ENCODE results near the gene ZNF83. TPM values are rescaled to one million over a fixed set of nuclear protein-coding genes. Genes with fewer than 3 reads are reported as not detected.

Gene ZNF83
- total RNA-seq, 4 donors from 2014 or later: 10.3 to 45.8 (median 15.8) TPM

GRCh38 chr19:52592301-52592700 is 45.9 kb downstream of the ZNF83 start:
- DNase-seq: no peak
- TF ChIP-seq POLR2A (IDR thresholded peaks at IDR 0.05): no peak
- TF ChIP-seq, protein P1, sequence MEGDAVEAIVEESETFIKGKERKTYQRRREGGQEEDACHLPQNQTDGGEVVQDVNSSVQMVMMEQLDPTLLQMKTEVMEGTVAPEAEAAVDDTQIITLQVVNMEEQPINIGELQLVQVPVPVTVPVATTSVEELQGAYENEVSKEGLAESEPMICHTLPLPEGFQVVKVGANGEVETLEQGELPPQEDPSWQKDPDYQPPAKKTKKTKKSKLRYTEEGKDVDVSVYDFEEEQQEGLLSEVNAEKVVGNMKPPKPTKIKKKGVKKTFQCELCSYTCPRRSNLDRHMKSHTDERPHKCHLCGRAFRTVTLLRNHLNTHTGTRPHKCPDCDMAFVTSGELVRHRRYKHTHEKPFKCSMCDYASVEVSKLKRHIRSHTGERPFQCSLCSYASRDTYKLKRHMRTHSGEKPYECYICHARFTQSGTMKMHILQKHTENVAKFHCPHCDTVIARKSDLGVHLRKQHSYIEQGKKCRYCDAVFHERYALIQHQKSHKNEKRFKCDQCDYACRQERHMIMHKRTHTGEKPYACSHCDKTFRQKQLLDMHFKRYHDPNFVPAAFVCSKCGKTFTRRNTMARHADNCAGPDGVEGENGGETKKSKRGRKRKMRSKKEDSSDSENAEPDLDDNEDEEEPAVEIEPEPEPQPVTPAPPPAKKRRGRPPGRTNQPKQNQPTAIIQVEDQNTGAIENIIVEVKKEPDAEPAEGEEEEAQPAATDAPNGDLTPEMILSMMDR (IDR thresholded peaks at IDR 0.05): no peak
- WGBS, 2 donors: 67 to 83% methylated on average over 3 of the region's 3 CpGs
- peaks cover 0 to 72% (median 0%) of the 10 kb centered on the region in 3 donors for H3K36me3 ChIP-seq
- intact Hi-C loops (cut with DNase I): no loop called here
- H3K27me3 ChIP-seq: no peaks in the 10 kb centered on the region
- no peaks in the 10 kb centered on the region for H3K4me1 ChIP-seq
- no peak overlapping the region for H3K4me3 ChIP-seq
- no peak overlapping the region for H3K27ac ChIP-seq
- H3K9me3 ChIP-seq: peaks cover 0 to 62% (median 14%) of the 10 kb centered on the region in 3 donors

DNA sequence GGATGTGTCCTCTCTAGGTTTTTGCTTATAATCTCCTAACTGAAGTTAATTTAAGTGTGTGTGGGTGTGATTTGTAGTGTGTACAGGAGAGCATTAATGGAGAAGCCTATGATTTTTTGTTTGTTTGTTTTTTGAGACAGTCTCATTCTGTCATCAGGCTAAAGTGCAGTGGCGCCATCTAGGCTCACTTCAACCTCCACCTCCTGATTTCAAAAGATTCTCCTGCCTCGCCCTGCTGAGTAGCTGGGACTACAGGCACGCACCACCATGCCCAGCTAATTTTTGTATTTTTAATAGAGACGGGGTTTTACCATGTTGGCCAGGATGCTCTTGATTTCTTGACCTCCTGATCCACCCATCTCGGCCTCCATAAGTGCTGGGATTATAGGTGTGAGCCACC is 47.4 kb downstream of the ZNF83 start:
- Histone ChIP-seq H3K36me3 (peaks cover 0 to 75% (median 0%) of the 10 kb centered on the region in 3 donors), H3K27me3 (no peaks in the 10 kb centered on the region), H3K27ac (no peak overlapping the region), H3K4me1 (no peaks in the 10 kb centered on the region), H3K9me3 (peaks cover 0 to 63% (median 22%) of the 10 kb centered on the region in 3 donors), H3K4me3 (no peak overlapping the region)
- no peak for DNase-seq
- 91 to 93% methylated on average over 5 of the region's 5 CpGs for WGBS, 2 donors
- TF ChIP-seq POLR2A (IDR thresholded peaks at IDR 0.05): no peak
- TF ChIP-seq, protein P1 (IDR thresholded peaks at IDR 0.05): no peak
- intact Hi-C loops (cut with DNase I): no loop called here

DNA sequence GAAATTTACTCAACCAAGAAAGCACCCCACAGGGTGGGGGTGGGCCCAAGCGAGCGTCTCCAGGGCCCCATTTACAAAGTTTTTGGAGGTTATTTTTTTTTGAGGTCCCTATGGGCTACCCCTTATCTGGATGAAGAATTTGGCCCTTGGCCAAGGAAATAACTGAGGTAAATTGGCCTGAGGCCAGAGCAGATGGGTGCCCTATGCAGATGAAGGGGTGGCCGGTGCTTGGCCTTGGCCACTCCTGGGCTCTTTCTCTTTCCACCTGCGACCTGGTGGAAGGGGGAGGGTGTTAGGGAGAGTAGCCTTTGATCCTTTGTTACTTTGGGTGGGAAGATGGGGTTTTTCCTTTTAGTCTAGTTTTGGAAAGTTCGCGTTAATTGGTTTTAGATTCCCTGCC is 52.6 kb downstream of the ZNF83 start:
- no peak overlapping the region for H3K27ac ChIP-seq

DNA sequence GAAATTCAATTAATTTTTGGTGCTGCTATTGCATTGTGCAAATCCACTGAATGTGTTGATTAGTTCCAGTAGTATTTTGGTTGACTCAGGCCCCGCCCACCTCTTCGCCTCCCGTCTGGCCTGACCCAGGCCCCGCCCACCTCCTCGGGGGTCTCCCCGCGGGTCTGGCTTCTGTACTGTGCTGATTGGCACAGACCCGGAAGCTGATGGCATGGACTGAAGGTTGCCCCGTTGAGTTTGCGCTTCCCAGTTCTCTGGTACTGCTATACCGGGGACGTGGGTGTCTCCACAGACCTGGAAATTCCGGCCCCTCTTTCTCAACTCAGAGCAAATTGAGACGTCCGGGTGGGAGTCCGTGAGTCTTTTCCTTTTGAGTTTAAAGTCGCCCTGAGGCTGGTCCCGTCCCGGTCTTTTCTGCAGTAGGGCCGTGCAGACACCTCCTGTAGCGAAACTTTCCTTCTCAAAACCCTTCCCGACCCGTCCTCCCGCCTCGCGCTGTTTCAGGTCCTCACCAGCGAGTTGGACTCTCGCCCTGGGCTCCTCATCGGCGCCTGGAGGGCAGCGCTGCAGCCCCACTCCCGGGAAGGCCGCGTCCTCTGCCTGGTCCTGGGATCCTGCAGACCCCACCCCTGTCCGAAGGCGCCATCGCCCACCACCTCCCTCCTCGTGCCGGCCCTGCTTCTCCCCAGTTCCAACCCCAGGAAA is 53.3 kb downstream of the ZNF83 start:
- DNase-seq: no peak
- H3K4me1 ChIP-seq: no peaks in the 10 kb centered on the region
- H3K27me3 ChIP-seq: no peaks in the 10 kb centered on the region
- WGBS, 2 donors: 61 to 72% methylated on average over 18 to 39 of the region's 39 CpGs
- intact Hi-C loops (cut with DNase I): no loop called here
- peaks cover 0 to 91% (median 9%) of the 10 kb centered on the region in 3 donors for H3K36me3 ChIP-seq
- peak overlapping the region in 1 of 4 donors; percentile 22 for H3K4me3 ChIP-seq
- H3K27ac ChIP-seq: peak overlapping the region in 1 of 4 donors; percentile 13
- TF ChIP-seq, protein P1 (IDR thresholded peaks at IDR 0.05): no peak
- TF ChIP-seq POLR2A (IDR thresholded peaks at IDR 0.05): no peak
- peaks cover 6 to 87% (median 44%) of the 10 kb centered on the region in 3 donors for H3K9me3 ChIP-seq

More for the DNA sequence above, 52.6 kb downstream of the ZNF83 start:
- 93% methylated on average over 6 of the region's 6 CpGs for WGBS, 2 donors
- Histone ChIP-seq H3K9me3 (peaks cover 6 to 81% (median 40%) of the 10 kb centered on the region in 3 donors), H3K4me1 (no peaks in the 10 kb centered on the region), H3K27me3 (no peaks in the 10 kb centered on the region), H3K4me3 (no peak overlapping the region), H3K36me3 (peaks cover 0 to 91% (median 7%) of the 10 kb centered on the region in 3 donors)
- intact Hi-C loops (cut with DNase I): no loop called here
- TF ChIP-seq POLR2A (IDR thresholded peaks at IDR 0.05): no peak
- TF ChIP-seq, protein P1 (IDR thresholded peaks at IDR 0.05): no peak
- no peak for DNase-seq

All from esophagus squamous epithelium (tissue), 5 donors.